ENCODE data around the gene BICC1.

Gene BICC1

DNA sequence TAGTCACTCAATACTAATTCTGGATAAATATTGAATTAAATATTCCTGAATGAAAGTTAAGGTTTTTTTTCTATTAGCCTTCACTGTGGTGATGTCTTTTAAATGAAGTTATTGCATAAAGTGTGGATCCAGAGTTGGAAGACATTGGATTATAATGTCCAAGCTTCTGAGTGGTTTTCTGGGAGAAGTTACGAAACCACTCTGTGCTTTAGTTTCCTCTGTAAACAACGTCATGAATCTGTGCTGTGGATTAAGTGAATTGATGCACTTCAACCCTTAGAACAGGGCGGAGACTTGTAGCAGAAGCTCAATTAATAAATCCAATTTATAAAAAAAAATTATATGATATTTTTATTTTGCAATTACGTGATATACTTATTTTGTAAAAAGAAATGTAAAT, 271.7 kb downstream of the BICC1 start:
- Histone ChIP-seq H3K4me3 (no peak overlapping the region), H3K27ac (no peak overlapping the region), H3K4me2 (no peak overlapping the region), H3K27me3 (no peaks in the 10 kb centered on the region), H3K36me3 (no peaks in the 10 kb centered on the region), H4K20me1 (no peaks in the 10 kb centered on the region), H3K4me1 (peaks cover 0 to 13% (median 7%) of the 10 kb centered on the region in 10 experiments; a peak in 16 of 20 replicates), H3K9ac (no peak overlapping the region), H3K9me3 (replicated peaks in 1 of 11) (no peaks in the 10 kb centered on the region)
- no peak for TF ChIP-seq Cebpa-rat (IDR thresholded peaks at IDR 0.05)

- no peaks in the 10 kb centered on the region for H3K27me3 ChIP-seq
- H3K4me2 ChIP-seq, result no peak overlapping the region
- H3K4me3 ChIP-seq, result no peak overlapping the region
- H3K36me3 ChIP-seq, result no peaks in the 10 kb centered on the region
- no peaks in the 10 kb centered on the region for H3K9me3 ChIP-seq (replicated peaks in 1 of 11)
- no peak overlapping the region for H3K27ac ChIP-seq
- H4K20me1 ChIP-seq, result no peaks in the 10 kb centered on the region
- no peak for TF ChIP-seq Cebpa-rat (IDR thresholded peaks at IDR 0.05)
- H3K4me1 ChIP-seq, result peaks cover 0 to 13% (median 7%) of the 10 kb centered on the region in 10 experiments; a peak in 15 of 20 replicates
- H3K9ac ChIP-seq, result no peak overlapping the region
These were observed 272.7 kb downstream of the BICC1 start for GRCh38 chr10:58785354-58785753.

- TF ChIP-seq Cebpa-rat (IDR thresholded peaks at IDR 0.05), result 0 out of 22 replicates have a peak, but pooled peaks of 1 of the 11 experiments have one; percentile 23
These were observed 278.5 kb downstream of the BICC1 start for GRCh38 chr10:58791137-58791536.

DNA sequence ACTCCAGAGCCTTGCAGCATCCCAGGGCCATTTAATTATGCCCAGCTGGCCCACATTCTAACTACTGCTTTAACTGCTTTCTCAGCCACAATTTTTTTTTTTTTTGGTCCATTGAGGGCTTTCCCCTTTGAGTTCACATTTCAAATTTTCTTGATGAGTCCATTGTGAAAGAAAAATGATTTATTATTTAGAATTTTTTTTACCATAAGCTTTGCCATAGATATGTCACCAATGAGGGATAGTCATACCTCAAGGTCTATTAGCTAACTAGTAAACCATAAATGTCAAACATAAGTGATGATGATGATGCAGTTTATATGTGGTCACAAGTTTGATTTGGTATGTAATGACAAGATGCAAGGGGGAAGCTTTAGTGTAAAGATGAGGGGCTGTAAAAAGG, 282.9 kb downstream of the BICC1 start:
- no peaks in the 10 kb centered on the region for H4K20me1 ChIP-seq
- no peak overlapping the region for H3K4me2 ChIP-seq
- H3K36me3 ChIP-seq, result no peaks in the 10 kb centered on the region
- H3K9me3 ChIP-seq (replicated peaks in 1 of 11), result no peaks in the 10 kb centered on the region
- no peak for TF ChIP-seq Cebpa-rat (IDR thresholded peaks at IDR 0.05)
- H3K4me3 ChIP-seq, result no peak overlapping the region
- H3K9ac ChIP-seq, result no peak overlapping the region
- H3K4me1 ChIP-seq, result no peaks in the 10 kb centered on the region
- no peak overlapping the region for H3K27ac ChIP-seq
- H3K27me3 ChIP-seq, result no peaks in the 10 kb centered on the region

More at GRCh38 chr10:58791137-58791536, 278.5 kb downstream of the BICC1 start:
- Histone ChIP-seq H3K4me2 (no peak overlapping the region), H4K20me1 (no peaks in the 10 kb centered on the region), H3K9me3 (replicated peaks in 1 of 11) (no peaks in the 10 kb centered on the region), H3K36me3 (no peaks in the 10 kb centered on the region), H3K27me3 (no peaks in the 10 kb centered on the region), H3K4me1 (no peaks in the 10 kb centered on the region), H3K9ac (no peak overlapping the region), H3K4me3 (no peak overlapping the region), H3K27ac (no peak overlapping the region)

GRCh38 chr10:58796242-58796641, 283.6 kb downstream of the BICC1 start:
- H3K4me1 ChIP-seq, result no peaks in the 10 kb centered on the region
- no peaks in the 10 kb centered on the region for H4K20me1 ChIP-seq
- no peak overlapping the region for H3K4me2 ChIP-seq
- no peaks in the 10 kb centered on the region for H3K9me3 ChIP-seq (replicated peaks in 1 of 11)
- no peak overlapping the region for H3K27ac ChIP-seq
- H3K36me3 ChIP-seq, result no peaks in the 10 kb centered on the region
- H3K27me3 ChIP-seq, result no peaks in the 10 kb centered on the region
- no peak for TF ChIP-seq Cebpa-rat (IDR thresholded peaks at IDR 0.05)
- H3K9ac ChIP-seq, result no peak overlapping the region
- no peak overlapping the region for H3K4me3 ChIP-seq

GRCh38 chr10:58796824-58797223, 284.2 kb downstream of the BICC1 start:
- Histone ChIP-seq H3K4me3 (no peak overlapping the region), H3K36me3 (no peaks in the 10 kb centered on the region), H3K4me1 (no peaks in the 10 kb centered on the region), H3K27ac (no peak overlapping the region), H3K9me3 (replicated peaks in 1 of 11) (no peaks in the 10 kb centered on the region), H3K9ac (no peak overlapping the region), H3K4me2 (no peak overlapping the region), H4K20me1 (no peaks in the 10 kb centered on the region), H3K27me3 (no peaks in the 10 kb centered on the region)
- no peak for TF ChIP-seq Cebpa-rat (IDR thresholded peaks at IDR 0.05)

DNA sequence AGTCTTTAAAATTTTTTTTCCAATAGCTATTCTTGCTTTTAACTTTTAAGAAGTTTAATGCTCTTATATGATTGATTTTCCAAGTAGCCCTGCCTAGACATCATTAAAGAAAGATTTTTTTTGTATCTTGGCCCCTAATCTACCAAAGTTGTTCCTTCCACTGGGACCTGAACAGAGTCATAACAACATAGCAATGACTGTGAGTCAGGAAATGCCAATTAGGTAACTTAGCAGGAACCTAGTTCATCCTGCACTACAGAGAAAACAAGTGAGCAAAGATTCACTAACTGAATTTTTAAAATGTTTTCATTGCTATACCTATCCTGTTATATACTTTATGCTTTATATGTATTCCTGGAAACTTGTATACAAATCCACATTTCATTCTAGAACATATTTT, 284.7 kb downstream of the BICC1 start:
- Histone ChIP-seq H3K36me3 (no peaks in the 10 kb centered on the region), H3K27me3 (no peaks in the 10 kb centered on the region), H3K9me3 (replicated peaks in 1 of 11) (no peaks in the 10 kb centered on the region), H4K20me1 (no peaks in the 10 kb centered on the region), H3K4me2 (no peak overlapping the region), H3K9ac (no peak overlapping the region), H3K4me3 (no peak overlapping the region), H3K27ac (no peak overlapping the region), H3K4me1 (no peaks in the 10 kb centered on the region)
- TF ChIP-seq Cebpa-rat (IDR thresholded peaks at IDR 0.05), result no peak

DNA sequence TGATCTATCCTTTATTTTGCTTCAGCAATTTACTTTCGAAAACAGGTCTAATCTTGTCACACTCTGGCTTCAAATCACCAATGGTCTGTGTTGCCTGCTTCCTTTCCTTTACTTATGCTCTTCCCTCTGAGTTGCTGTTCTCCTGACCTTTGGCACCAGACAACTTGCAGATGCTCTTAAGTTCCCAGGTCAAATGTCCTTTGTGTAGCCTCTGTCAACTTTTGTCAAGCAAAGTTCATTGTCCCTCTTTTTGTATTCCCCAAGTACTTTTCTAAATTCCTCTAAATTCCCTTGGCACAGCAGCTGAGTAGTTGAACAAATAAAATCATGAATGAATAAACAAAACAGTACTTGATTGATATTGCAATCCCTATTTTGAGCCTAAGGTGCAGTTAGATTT, 289.4 kb downstream of the BICC1 start:
- Histone ChIP-seq H3K4me3 (no peak overlapping the region), H3K4me2 (no peak overlapping the region), H3K9ac (no peak overlapping the region), H4K20me1 (no peaks in the 10 kb centered on the region), H3K27ac (no peak overlapping the region), H3K27me3 (no peaks in the 10 kb centered on the region), H3K4me1 (no peaks in the 10 kb centered on the region), H3K9me3 (replicated peaks in 1 of 11) (no peaks in the 10 kb centered on the region), H3K36me3 (no peaks in the 10 kb centered on the region)
- no peak for TF ChIP-seq Cebpa-rat (IDR thresholded peaks at IDR 0.05)

DNA sequence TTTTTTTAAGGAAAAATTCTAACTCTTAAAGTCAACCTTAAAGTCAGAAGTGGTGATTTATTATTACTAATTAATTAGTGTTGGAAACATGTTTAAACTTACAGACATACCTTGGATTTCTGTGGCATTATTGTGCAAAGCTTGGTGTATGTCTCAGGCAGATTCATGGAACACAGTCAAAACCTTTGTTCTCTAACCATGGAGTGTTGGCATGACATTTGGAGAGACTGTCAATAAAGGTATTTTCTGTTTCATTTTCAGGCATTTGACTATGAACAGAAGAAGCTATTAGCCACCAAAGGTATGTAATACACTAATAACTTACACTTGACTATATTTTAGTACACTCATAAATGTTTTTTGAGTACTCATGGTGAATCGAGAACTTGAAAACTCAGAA, 293.7 kb downstream of the BICC1 start:
- no peak overlapping the region for H3K27ac ChIP-seq

DNA sequence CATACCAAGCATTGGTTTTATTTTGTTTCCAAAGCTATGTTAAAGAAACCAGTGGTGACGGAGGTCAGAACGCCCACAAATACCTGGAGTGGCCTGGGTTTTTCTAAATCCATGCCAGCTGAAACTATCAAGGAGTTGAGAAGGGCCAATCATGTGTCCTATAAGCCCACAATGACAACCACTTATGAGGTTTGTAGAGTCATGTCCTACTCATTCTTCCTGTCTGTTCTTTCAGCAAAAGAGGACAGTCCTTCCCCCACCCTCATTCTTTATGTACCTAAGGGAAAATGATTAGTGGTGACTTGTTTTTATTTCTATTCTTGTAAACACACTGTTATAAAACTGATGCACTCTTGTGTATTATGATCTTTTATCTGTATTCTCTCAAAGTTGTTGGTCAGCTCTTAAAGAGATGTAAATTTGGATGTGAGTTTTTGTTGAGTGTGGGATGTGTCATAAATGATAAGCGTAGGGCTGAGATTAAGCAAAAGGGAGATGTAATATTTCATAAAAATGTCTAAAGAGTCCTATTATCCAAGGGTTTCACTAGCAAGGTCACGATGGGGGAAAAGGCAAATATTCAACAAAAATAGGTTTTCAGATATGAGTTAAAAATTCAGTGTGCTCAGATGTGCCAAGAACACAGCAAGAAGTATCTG, 294.4 kb downstream of the BICC1 start:
- Histone ChIP-seq H3K9ac (no peak overlapping the region), H3K27me3 (no peaks in the 10 kb centered on the region), H3K4me3 (no peak overlapping the region), H4K20me1 (no peaks in the 10 kb centered on the region), H3K4me2 (no peak overlapping the region), H3K4me1 (no peaks in the 10 kb centered on the region), H3K36me3 (no peaks in the 10 kb centered on the region), H3K9me3 (replicated peaks in 1 of 11) (no peaks in the 10 kb centered on the region), H3K27ac (no peak overlapping the region)
- no peak for TF ChIP-seq Cebpa-rat (IDR thresholded peaks at IDR 0.05)

More for the DNA sequence above, 293.7 kb downstream of the BICC1 start:
- Histone ChIP-seq H3K4me3 (no peak overlapping the region), H3K4me2 (no peak overlapping the region), H3K9me3 (replicated peaks in 1 of 11) (no peaks in the 10 kb centered on the region), H3K27me3 (no peaks in the 10 kb centered on the region), H3K36me3 (no peaks in the 10 kb centered on the region), H4K20me1 (no peaks in the 10 kb centered on the region), H3K4me1 (no peaks in the 10 kb centered on the region), H3K9ac (no peak overlapping the region)
- no peak for TF ChIP-seq Cebpa-rat (IDR thresholded peaks at IDR 0.05)

All from BLaER1 treated with 17β-estradiol and CSF1 and Interleukin-3, amounts not matched to agents 10 nM and 100 nM (cell line).